ENCODE measurements around the gene SLAMF8.

Gene SLAMF8

DNA sequence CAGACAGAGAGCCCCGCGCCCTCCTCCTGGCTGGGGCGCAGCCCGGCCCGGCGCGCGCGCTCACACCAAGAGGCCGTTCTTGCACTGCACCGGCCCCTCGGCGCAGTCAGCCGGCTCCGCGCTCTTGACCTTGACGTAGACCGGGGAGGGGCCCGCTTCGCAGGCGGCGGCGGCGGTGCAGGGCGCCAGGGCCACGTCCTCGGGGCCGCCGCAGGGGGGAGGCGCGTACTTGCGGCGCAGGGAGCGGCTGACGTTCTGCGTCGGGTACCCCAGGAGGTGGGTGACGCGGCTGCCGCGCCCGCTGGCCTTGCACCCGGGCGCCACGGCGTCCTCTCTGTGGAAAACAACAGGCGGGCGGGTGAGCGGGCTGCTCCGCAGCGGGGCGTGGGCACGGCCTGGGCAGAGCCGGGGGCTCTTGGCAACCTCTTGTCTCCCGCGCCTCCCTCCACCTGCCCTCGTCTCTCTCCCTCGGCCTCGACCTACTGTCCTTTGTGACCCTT lies 28.1 kb downstream of the SLAMF8 start:
- TF ChIP-seq FOXP2 (optimal IDR thresholded peaks at IDR 0.05; ENCODE audit: borderline replicate concordance, extremely low read depth, extremely low read length, insufficient read depth) = no peak
- no peak for TF ChIP-seq SIN3A (IDR thresholded peaks at IDR 0.05; ENCODE audit: borderline replicate concordance, insufficient read depth, low read length)
- no peak for TF ChIP-seq TAF1 (IDR thresholded peaks at IDR 0.05; ENCODE audit: borderline replicate concordance, insufficient read depth, low read length)
- no peak for TF ChIP-seq POLR2AphosphoS5 (IDR thresholded peaks at IDR 0.05; ENCODE audit: low read depth, low read length)
- TF ChIP-seq REST (IDR thresholded peaks at IDR 0.05; ENCODE audit: insufficient read depth in 1 of 2, low read depth in 2 of 2, low read length in 2 of 2) = no peak

- TF ChIP-seq SIN3A (IDR thresholded peaks at IDR 0.05; ENCODE audit: borderline replicate concordance, insufficient read depth, low read length) (no peak), FOXP2 (optimal IDR thresholded peaks at IDR 0.05; ENCODE audit: borderline replicate concordance, extremely low read depth, extremely low read length, insufficient read depth) (no peak), POLR2AphosphoS5 (IDR thresholded peaks at IDR 0.05; ENCODE audit: low read depth, low read length) (no peak), TAF1 (IDR thresholded peaks at IDR 0.05; ENCODE audit: borderline replicate concordance, insufficient read depth, low read length) (no peak), REST (IDR thresholded peaks at IDR 0.05; ENCODE audit: insufficient read depth in 1 of 2, low read depth in 2 of 2, low read length in 2 of 2) (no peak)
These were observed 29.0 kb downstream of the SLAMF8 start for GRCh38 chr1:159855709-159856108.

GRCh38 chr1:159856576-159856975 lies 29.9 kb downstream of the SLAMF8 start:
- TF ChIP-seq POLR2AphosphoS5 (IDR thresholded peaks at IDR 0.05; ENCODE audit: low read depth, low read length) (no peak), SIN3A (IDR thresholded peaks at IDR 0.05; ENCODE audit: borderline replicate concordance, insufficient read depth, low read length) (no peak), FOXP2 (optimal IDR thresholded peaks at IDR 0.05; ENCODE audit: borderline replicate concordance, extremely low read depth, extremely low read length, insufficient read depth) (no peak)

DNA sequence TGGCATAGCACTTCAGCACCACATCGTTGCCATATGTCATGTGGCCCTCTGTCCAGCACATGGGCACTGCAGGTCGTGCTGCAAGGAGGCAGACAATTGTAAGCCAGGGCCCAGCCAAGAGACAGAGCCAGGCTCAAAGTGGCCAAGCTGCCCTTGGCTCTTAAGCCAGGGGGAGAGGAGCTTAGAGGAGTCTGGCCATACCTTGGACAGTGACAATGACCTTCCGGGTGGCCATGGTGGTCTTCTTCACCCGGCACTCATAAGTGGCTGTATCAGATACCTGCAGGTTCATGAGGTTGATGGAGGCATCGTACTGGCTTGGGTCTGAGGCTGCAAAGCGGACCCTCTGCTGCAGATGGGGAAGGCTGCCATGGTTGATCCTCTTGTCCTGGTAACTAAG lies 31.2 kb downstream of the SLAMF8 start:
- TF ChIP-seq SIN3A (IDR thresholded peaks at IDR 0.05; ENCODE audit: borderline replicate concordance, insufficient read depth, low read length) (no peak), FOXP2 (optimal IDR thresholded peaks at IDR 0.05; ENCODE audit: borderline replicate concordance, extremely low read depth, extremely low read length, insufficient read depth) (no peak), POLR2AphosphoS5 (IDR thresholded peaks at IDR 0.05; ENCODE audit: low read depth, low read length) (no peak), REST (IDR thresholded peaks at IDR 0.05; ENCODE audit: insufficient read depth in 1 of 2, low read depth in 2 of 2, low read length in 2 of 2) (peak in 1 of 2 experiments; percentile 75; a peak in 2 of 4 replicates), TAF1 (IDR thresholded peaks at IDR 0.05; ENCODE audit: borderline replicate concordance, insufficient read depth, low read length) (no peak)

DNA sequence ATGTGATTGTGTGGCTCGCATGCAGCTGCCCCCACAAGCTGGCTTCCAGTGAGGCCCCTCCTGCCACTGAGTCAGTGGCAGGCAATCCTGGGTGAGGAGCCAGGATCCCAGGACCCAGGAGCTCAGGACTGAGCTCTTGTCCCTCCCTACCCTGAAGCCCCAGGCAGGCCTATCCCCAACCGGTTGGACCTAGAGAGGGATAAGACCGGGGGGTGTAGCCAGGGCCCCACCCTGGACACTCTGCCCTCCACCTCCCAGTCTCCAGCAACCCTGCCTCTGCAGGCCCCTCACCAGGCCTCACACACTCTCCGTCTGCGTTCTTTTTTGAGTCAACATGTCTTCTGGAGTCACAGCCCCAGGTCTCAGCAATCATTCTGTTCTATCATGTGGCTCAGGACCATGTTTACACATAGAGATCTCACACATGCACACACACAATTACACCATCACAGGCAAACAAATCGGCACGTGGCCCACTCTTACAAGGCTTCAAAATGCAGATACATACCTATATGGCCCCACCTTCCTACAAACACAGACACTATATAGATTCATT lies 33.2 kb downstream of the SLAMF8 start:
- no peak for TF ChIP-seq FOXP2 (optimal IDR thresholded peaks at IDR 0.05; ENCODE audit: borderline replicate concordance, extremely low read depth, extremely low read length, insufficient read depth)

DNA sequence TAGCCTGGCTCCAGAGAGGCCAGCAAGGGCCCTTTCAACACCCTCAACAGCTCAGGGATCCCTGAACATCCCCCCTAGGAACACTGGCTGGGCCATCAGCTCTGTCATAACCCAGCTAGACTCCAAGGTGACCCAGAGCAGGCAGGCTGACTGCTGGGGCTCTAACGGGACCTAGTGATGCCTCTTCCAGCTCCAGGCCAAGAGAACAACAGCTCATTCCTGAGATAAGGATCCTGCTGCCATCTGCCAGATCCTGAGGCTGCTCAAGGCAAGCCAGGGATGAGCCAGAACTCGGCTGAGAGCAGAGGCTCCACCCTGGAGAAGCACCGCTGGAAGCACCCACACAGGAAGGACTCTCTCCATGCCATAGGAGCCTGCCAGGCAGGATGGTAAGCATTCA lies 33.8 kb downstream of the SLAMF8 start:
- no peak for TF ChIP-seq POLR2AphosphoS5 (IDR thresholded peaks at IDR 0.05; ENCODE audit: low read depth, low read length)
- TF ChIP-seq TAF1 (IDR thresholded peaks at IDR 0.05; ENCODE audit: borderline replicate concordance, insufficient read depth, low read length) = no peak
- no peak for TF ChIP-seq FOXP2 (optimal IDR thresholded peaks at IDR 0.05; ENCODE audit: borderline replicate concordance, extremely low read depth, extremely low read length, insufficient read depth)
